Suprapubic skin (tissue), 3 donors: ENCODE data around the gene C9orf72.

Experiments
- POLR2AphosphoS5 ChIP-seq, 3 donors: sonication (generic); formaldehyde crosslinking; IDR thresholded peaks; one replicate each; pipeline ENCODE4 v1.6.1; 2017; ENCODE audit warnings: antibody characterized with exemption in 3 of 3
- TF ChIP-seq, protein P1 (sequence below), 2 donors: fragments of 200-600 bp in 1 of 2; fragments of 450-650 bp in 1 of 2; sonication (generic) in 1 of 2; IDR thresholded peaks; one replicate each; pipeline ENCODE4 v1.5.1; 2016 to 2019; ENCODE audit warnings: antibody characterized with exemption in 2 of 2, mild to moderate bottlenecking in 1 of 2, moderate library complexity in 1 of 2

- no peak for TF ChIP-seq POLR2AphosphoS5 (IDR thresholded peaks at IDR 0.05)
- TF ChIP-seq, protein P1, sequence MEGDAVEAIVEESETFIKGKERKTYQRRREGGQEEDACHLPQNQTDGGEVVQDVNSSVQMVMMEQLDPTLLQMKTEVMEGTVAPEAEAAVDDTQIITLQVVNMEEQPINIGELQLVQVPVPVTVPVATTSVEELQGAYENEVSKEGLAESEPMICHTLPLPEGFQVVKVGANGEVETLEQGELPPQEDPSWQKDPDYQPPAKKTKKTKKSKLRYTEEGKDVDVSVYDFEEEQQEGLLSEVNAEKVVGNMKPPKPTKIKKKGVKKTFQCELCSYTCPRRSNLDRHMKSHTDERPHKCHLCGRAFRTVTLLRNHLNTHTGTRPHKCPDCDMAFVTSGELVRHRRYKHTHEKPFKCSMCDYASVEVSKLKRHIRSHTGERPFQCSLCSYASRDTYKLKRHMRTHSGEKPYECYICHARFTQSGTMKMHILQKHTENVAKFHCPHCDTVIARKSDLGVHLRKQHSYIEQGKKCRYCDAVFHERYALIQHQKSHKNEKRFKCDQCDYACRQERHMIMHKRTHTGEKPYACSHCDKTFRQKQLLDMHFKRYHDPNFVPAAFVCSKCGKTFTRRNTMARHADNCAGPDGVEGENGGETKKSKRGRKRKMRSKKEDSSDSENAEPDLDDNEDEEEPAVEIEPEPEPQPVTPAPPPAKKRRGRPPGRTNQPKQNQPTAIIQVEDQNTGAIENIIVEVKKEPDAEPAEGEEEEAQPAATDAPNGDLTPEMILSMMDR (IDR thresholded peaks at IDR 0.05) = no peak
Observed at GRCh38 chr9:27537756-27538155, 35.5 kb downstream of the C9orf72 start.
